HG03103 (cell line): ENCODE data around the gene AQP1.

Experiments used
- ATAC-seq: cut with Tn5 transposase; IDR thresholded peaks from one replicate; pipeline ENCODE4 v1.9.1; 2021; ENCODE audit warnings: low read depth; ENCODE audit not compliant: unreplicated experiment

AQP1 gene

DNA sequence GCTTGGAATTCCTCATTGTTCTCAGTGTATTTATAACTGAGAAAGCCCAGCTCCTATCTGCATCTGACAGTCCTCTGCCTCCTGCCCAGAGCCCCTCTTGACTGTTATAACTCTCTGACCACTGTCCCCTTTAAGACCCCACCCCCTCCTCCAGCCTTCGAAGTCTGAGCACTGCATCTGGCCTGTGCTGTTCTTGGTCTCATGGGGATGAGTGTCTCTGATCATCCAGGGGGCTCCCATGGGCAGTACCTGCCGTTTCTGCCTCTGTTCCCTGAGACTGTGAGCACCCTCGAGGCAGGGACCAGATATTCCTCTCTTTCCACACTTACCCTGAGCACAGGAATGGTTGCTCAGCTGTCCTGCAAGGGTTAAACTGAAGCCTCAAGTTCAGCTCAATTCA lies 59.8 kb downstream of the AQP1 start:
- ATAC-seq = no peak

DNA sequence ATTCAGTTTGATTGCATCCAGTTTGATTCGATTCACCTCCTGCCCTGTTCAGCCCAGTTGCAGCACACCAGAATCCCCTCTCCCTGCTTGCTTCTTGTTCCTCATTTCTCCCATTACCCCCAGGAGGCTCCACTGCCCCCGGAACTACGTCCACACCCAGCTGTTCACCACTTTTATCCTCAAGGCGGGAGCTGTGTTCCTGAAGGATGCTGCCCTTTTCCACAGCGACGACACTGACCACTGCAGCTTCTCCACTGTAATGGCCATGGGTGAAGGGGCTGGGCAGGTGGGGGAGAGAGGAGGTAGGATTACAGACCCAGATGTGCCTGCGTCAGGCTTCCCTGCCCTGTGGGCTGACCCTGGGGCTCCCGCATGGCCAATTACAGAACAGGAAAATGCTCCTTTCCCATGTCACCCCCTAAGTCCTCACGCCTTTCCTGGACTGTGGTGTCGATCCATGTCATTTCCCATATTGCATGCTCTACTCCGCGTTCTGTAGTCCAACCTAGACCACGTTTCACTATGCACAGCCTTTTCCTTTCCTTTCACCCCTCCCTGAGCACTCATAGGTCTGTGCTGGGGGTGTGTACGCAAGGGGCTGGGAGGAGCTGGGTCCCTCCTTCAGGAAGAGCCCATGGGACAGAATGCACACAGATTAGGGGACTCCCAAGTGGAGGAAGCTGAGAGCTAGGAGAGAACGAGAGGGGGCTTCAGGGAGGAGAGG lies 60.3 kb downstream of the AQP1 start:
- no peak for ATAC-seq

DNA sequence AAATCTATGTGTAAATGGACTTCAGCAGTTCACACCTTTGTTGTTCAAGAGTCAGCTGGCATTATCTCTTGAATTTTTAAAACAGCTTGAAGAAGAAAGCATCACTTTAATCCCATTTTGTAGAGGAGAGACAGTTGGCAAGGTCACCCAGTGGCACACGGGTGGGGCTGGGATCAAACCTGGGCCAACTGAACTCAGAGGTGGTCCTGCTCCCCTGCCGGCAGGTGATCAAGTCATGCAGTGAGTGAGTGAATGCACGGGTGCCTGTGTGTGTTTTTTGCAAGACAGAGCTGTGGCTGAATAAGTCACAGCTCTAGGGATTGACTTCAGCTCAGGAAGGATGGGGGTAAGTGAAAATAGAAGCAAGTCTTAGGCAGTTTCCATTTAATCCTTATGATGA lies 61.6 kb downstream of the AQP1 start:
- ATAC-seq = no peak

DNA sequence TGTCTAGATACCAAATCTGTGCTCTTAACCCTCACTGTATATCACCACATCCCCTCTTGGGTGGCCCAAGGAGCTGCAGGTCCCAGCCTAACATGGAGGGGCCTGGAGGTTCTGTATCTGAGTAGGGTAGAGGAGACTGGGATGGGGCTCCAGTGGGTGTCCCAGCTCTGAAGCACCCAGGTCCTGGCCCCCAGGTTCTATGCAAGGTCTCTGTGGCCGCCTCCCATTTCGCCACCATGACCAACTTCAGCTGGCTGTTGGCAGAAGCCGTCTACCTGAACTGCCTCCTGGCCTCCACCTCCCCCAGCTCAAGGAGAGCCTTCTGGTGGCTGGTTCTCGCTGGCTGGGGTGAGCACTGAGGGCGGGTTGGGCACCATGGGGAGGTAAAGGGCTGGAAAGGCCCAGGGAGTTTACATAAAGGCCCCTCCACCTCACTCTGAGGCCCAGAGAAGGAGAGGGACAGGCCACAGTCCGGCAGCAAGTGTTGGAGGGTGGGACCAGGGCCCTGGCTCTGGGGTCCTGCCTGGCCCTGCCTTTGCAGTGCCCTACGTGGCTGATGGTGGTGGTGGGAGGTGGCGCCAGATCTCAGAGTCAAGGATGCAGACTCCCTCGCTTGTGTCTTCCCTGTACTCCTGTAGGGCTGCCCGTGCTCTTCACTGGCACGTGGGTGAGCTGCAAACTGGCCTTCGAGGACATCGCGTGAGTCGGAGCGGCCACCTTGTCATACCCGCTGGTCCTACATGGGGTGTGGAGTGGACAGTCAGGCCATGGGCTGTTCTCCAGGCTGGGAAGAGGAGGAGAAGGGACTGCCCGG lies 62.3 kb downstream of the AQP1 start:
- ATAC-seq = no peak

DNA sequence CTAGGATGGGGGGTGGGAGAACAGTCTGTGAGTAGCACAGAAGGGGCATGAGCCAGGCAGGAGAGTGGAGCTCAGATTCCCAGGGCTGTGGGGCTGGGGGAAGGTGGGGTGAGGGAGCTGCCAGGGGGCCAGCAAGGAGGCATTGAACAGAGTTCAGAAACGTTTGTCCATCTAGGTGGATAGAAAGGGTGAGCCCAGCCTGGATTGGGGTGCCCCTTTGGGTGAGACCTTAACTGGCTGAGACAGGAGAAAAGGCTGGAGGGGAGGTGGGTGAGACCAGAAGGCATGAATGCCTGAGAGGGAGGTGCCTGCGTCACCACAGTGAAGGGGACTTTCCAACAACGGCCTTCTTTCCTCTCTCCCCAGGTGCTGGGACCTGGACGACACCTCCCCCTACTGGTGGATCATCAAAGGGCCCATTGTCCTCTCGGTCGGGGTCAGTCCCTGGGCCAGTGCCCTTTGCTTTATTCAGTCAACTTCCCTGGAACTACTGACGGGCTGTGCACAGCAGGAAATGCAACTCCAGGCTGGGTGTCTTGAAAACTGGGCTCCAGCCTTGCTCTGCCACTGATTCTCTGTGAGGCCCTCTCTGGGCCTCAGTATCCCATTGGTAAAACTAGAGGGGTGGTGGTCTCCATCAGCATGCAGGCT lies 63.1 kb downstream of the AQP1 start:
- ATAC-seq = peak; percentile 90
